ENCODE results near the gene TMC8.
A peak's percentile ranks its signal among the peaks of the same experiment; 100 is the strongest.
"Not testable (repeated sequence)": the region's sequence is repeated elsewhere in the genome, so short reads cannot be mapped to it uniquely, and the experiment has no call there.

Gene TMC8

GRCh38 chr17:78168242-78168902 is 37.8 kb downstream of the TMC8 start, which contains the start of gene SYNGR2:
TSS of gene SYNGR2 (plus strand) at chr17:78168581. CDS start at chr17:78168617, 36 bp downstream.
- DNase-seq, result peak; percentile 44 to 93 (median 86)
- intact Hi-C loops (cut with DNase I), result no loop called here

- intact Hi-C loops (cut with DNase I), result no loop called here
- peak in 41 of 42 donors; percentile 49 to 85 (median 74) for DNase-seq
These were observed 38.6 kb downstream of the TMC8 start for GRCh38 chr17:78168903-78169793.

- intact Hi-C loops (cut with DNase I), result loop anchor here (5.0 to 10.0 kb wide), 2 partner anchors 44 to 84 kb away; partner anchors contain the start of gene TMC6
- DNase-seq, result no peak
These were observed 40.4 kb downstream of the TMC8 start for GRCh38 chr17:78170692-78171590.

- not testable (repeated sequence) for DNase-seq
- intact Hi-C loops (cut with DNase I), result loop anchor here (5.0 to 10.0 kb wide), 2 partner anchors 44 to 83 kb away; partner anchors contain the start of gene TMC6
These were observed 41.1 kb downstream of the TMC8 start for GRCh38 chr17:78171591-78172248.

GRCh38 chr17:78172249-78173051 is 41.9 kb downstream of the TMC8 start:
- intact Hi-C loops (cut with DNase I), result loop anchor here (5.0 to 10.0 kb wide), 2 partner anchors 45 to 82 kb away; partner anchors contain the start of gene TMC6
- DNase-seq, result peak in 10 of 42 donors; percentile 26 to 68 (median 45)

- intact Hi-C loops (cut with DNase I), result loop anchor here (5.0 to 10.0 kb wide), 2 partner anchors 46 to 82 kb away; partner anchors contain the start of gene TMC6
- no peak for DNase-seq
These were observed 42.6 kb downstream of the TMC8 start for GRCh38 chr17:78173097-78173715.

GRCh38 chr17:78174346-78174869 is 43.8 kb downstream of the TMC8 start:
- intact Hi-C loops (cut with DNase I), result loop anchor here (5.0 to 10.0 kb wide), 2 partner anchors 47 to 80 kb away; partner anchors contain the start of gene TMC6
- peak; percentile 69 to 93 (median 86) for DNase-seq

GRCh38 chr17:78174870-78175642 is 44.5 kb downstream of the TMC8 start:
- intact Hi-C loops (cut with DNase I), result loop anchor here (5.0 to 10.0 kb wide), 3 partner anchors 48 to 80 kb away; partner anchors contain the start of gene TMC6

GRCh38 chr17:78175643-78175981 is 45.0 kb downstream of the TMC8 start:
- intact Hi-C loops (cut with DNase I), result loop anchor here (5.0 to 10.0 kb wide), 2 partner anchors 63 to 79 kb away; no protein-coding TSS in a partner anchor
- no peak for DNase-seq

More at GRCh38 chr17:78174870-78175642, 44.5 kb downstream of the TMC8 start:
- peak in 3 of 42 donors; percentile 22 to 31 (median 25) for DNase-seq

- peak; percentile 59 to 89 (median 78) for DNase-seq
- intact Hi-C loops (cut with DNase I), result loop anchor here (5.0 to 10.0 kb wide), 2 partner anchors 64 to 78 kb away; no protein-coding TSS in a partner anchor
These were observed 46.0 kb downstream of the TMC8 start for GRCh38 chr17:78176548-78177025.

GRCh38 chr17:78179372-78179771 is 48.8 kb downstream of the TMC8 start:
- no peak for DNase-seq
- intact Hi-C loops (cut with DNase I), result loop anchor here (5.0 to 10.0 kb wide), 2 partner anchors 67 to 75 kb away; no protein-coding TSS in a partner anchor

GRCh38 chr17:78180083-78180482 is 49.5 kb downstream of the TMC8 start:
- intact Hi-C loops (cut with DNase I), result no loop called here
- DNase-seq, result no peak

- no peak for DNase-seq
- intact Hi-C loops (cut with DNase I), result no loop called here
These were observed 49.9 kb downstream of the TMC8 start for GRCh38 chr17:78180508-78180907.

GRCh38 chr17:78182504-78182903 is 51.9 kb downstream of the TMC8 start:
- intact Hi-C loops (cut with DNase I), result no loop called here

GRCh38 chr17:78183916-78184315 is 53.3 kb downstream of the TMC8 start:
- DNase-seq, result no peak
- intact Hi-C loops (cut with DNase I), result no loop called here

More at GRCh38 chr17:78182504-78182903, 51.9 kb downstream of the TMC8 start:
- no peak for DNase-seq
